IPS-20b (cell line): ENCODE data around the gene REG4.

ENCODE experiments used
- H3K27ac ChIP-seq: one replicate; pipeline ENCODE4 v1.5.1; 2013; ENCODE audit warnings: low read length
- H3K27me3 ChIP-seq: 2 replicates; pipeline ENCODE4 v1.6.1; 2013; ENCODE audit warnings: mild to moderate bottlenecking, low read length, inconsistent platforms; ENCODE audit not compliant: insufficient read depth
- H3K36me3 ChIP-seq: 2 replicates; pipeline ENCODE4 v1.6.1; 2013; ENCODE audit warnings: low read depth, mild to moderate bottlenecking, inconsistent platforms, low read length, moderate library complexity; ENCODE audit not compliant: insufficient read depth
- H3K4me1 ChIP-seq: 2 replicates; pipeline ENCODE4 v1.6.1; 2013; ENCODE audit warnings: mild to moderate bottlenecking, control low read depth, inconsistent platforms, low read length, moderate library complexity; ENCODE audit not compliant: insufficient read depth
- H3K4me3 ChIP-seq: 2 replicates; pipeline ENCODE4 v1.5.1; 2013; ENCODE audit warnings: mild to moderate bottlenecking, low read length, inconsistent platforms
- H3K9ac ChIP-seq: 2 replicates; pipeline ENCODE4 v1.6.1; 2013; ENCODE audit warnings: low read depth, mild to moderate bottlenecking, inconsistent platforms, low read length, moderate library complexity
- H3K9me3 ChIP-seq: 2 replicates; pipeline ENCODE4 v1.6.1; 2013; ENCODE audit warnings: mild to moderate bottlenecking, low read depth, low read length, inconsistent platforms; ENCODE audit not compliant: insufficient read depth

Gene REG4

GRCh38 chr1:119806489-119806888, 4.8 kb downstream of the REG4 start:
- H3K4me3 ChIP-seq, result no peak overlapping the region
- H3K27me3 ChIP-seq, result peaks cover 7% of the 10 kb centered on the region; the same call in 1 of the 2 replicates
- H3K36me3 ChIP-seq, result no peaks in the 10 kb centered on the region
- no peak overlapping the region for H3K27ac ChIP-seq
- no peaks in the 10 kb centered on the region for H3K4me1 ChIP-seq
- no peak overlapping the region for H3K9ac ChIP-seq
- no peaks in the 10 kb centered on the region for H3K9me3 ChIP-seq

- H3K36me3 ChIP-seq, result no peaks in the 10 kb centered on the region
- no peaks in the 10 kb centered on the region for H3K9me3 ChIP-seq
- peaks cover 7% of the 10 kb centered on the region; the same call in 1 of the 2 replicates for H3K27me3 ChIP-seq
- H3K4me1 ChIP-seq, result no peaks in the 10 kb centered on the region
- no peak overlapping the region for H3K4me3 ChIP-seq
- H3K27ac ChIP-seq, result no peak overlapping the region
- no peak overlapping the region for H3K9ac ChIP-seq
Measured at GRCh38 chr1:119805746-119806145, 5.5 kb downstream of the REG4 start.

- H3K4me3 ChIP-seq, result no peak overlapping the region
- H3K27ac ChIP-seq, result no peak overlapping the region
- no peak overlapping the region for H3K9ac ChIP-seq
- no peaks in the 10 kb centered on the region for H3K36me3 ChIP-seq
- peaks cover 7% of the 10 kb centered on the region; the same call in 1 of the 2 replicates for H3K27me3 ChIP-seq
- no peaks in the 10 kb centered on the region for H3K9me3 ChIP-seq
- no peaks in the 10 kb centered on the region for H3K4me1 ChIP-seq
Measured at GRCh38 chr1:119805247-119805646, 6.0 kb downstream of the REG4 start.

- H3K27ac ChIP-seq, result no peak overlapping the region
- H3K9ac ChIP-seq, result no peak overlapping the region
- no peaks in the 10 kb centered on the region; the same call in 1 of the 2 replicates for H3K27me3 ChIP-seq
- no peaks in the 10 kb centered on the region for H3K36me3 ChIP-seq
- H3K9me3 ChIP-seq, result no peaks in the 10 kb centered on the region
- no peak overlapping the region for H3K4me3 ChIP-seq
- no peaks in the 10 kb centered on the region for H3K4me1 ChIP-seq
Measured at GRCh38 chr1:119799599-119800177, 11.6 kb downstream of the REG4 start.

GRCh38 chr1:119799003-119799402, 12.3 kb downstream of the REG4 start:
- no peak overlapping the region for H3K4me3 ChIP-seq
- no peaks in the 10 kb centered on the region for H3K9me3 ChIP-seq
- no peak overlapping the region for H3K27ac ChIP-seq
- no peak overlapping the region for H3K9ac ChIP-seq
- H3K36me3 ChIP-seq, result no peaks in the 10 kb centered on the region
- H3K27me3 ChIP-seq, result no peaks in the 10 kb centered on the region; the same call in 1 of the 2 replicates
- H3K4me1 ChIP-seq, result no peaks in the 10 kb centered on the region

GRCh38 chr1:119797606-119798005, 13.7 kb downstream of the REG4 start:
- H3K36me3 ChIP-seq, result no peaks in the 10 kb centered on the region
- H3K9ac ChIP-seq, result no peak overlapping the region
- no peaks in the 10 kb centered on the region; the same call in 1 of the 2 replicates for H3K27me3 ChIP-seq
- H3K4me1 ChIP-seq, result no peaks in the 10 kb centered on the region
- H3K4me3 ChIP-seq, result no peak overlapping the region
- no peak overlapping the region for H3K27ac ChIP-seq
- H3K9me3 ChIP-seq, result no peaks in the 10 kb centered on the region

GRCh38 chr1:119797162-119797561, 14.1 kb downstream of the REG4 start:
- Histone ChIP-seq H3K4me3 (no peak overlapping the region), H3K27me3 (no peaks in the 10 kb centered on the region; the same call in 1 of the 2 replicates), H3K36me3 (no peaks in the 10 kb centered on the region), H3K9ac (no peak overlapping the region), H3K9me3 (no peaks in the 10 kb centered on the region), H3K4me1 (no peaks in the 10 kb centered on the region), H3K27ac (no peak overlapping the region)

GRCh38 chr1:119795261-119796200, 15.7 kb downstream of the REG4 start:
- no peaks in the 10 kb centered on the region for H3K27me3 ChIP-seq
- H3K36me3 ChIP-seq, result no peaks in the 10 kb centered on the region
- H3K4me3 ChIP-seq, result no peak overlapping the region
- no peaks in the 10 kb centered on the region for H3K4me1 ChIP-seq
- H3K27ac ChIP-seq, result no peak overlapping the region
- no peaks in the 10 kb centered on the region for H3K9me3 ChIP-seq
- no peak overlapping the region for H3K9ac ChIP-seq

GRCh38 chr1:119794876-119795240, 16.4 kb downstream of the REG4 start:
- Histone ChIP-seq H3K9ac (no peak overlapping the region), H3K27me3 (no peaks in the 10 kb centered on the region), H3K36me3 (no peaks in the 10 kb centered on the region), H3K4me3 (no peak overlapping the region), H3K9me3 (no peaks in the 10 kb centered on the region), H3K27ac (no peak overlapping the region), H3K4me1 (no peaks in the 10 kb centered on the region)

GRCh38 chr1:119794230-119794875, 16.9 kb downstream of the REG4 start:
- H3K4me1 ChIP-seq, result no peaks in the 10 kb centered on the region

GRCh38 chr1:119791377-119791776, 19.9 kb downstream of the REG4 start:
- Histone ChIP-seq H3K4me1 (no peaks in the 10 kb centered on the region), H3K27me3 (no peaks in the 10 kb centered on the region), H3K27ac (no peak overlapping the region), H3K9ac (no peak overlapping the region), H3K4me3 (no peak overlapping the region), H3K9me3 (no peaks in the 10 kb centered on the region), H3K36me3 (no peaks in the 10 kb centered on the region)

More at GRCh38 chr1:119794230-119794875, 16.9 kb downstream of the REG4 start:
- Histone ChIP-seq H3K4me3 (no peak overlapping the region), H3K27ac (no peak overlapping the region), H3K9me3 (no peaks in the 10 kb centered on the region), H3K36me3 (no peaks in the 10 kb centered on the region), H3K27me3 (no peaks in the 10 kb centered on the region), H3K9ac (no peak overlapping the region)
